Retinal pigment epithelial cell (primary cell): ENCODE results near the gene TPSD1.

Experiments used
- DNase-seq: peaks from one replicate; pipeline ENCODE4 v3.0.0-alpha.2; 2010; ENCODE audit warnings: low read depth
- H3K4me3 ChIP-seq: 2 replicates; pipeline ENCODE4 v1.5.1; 2011; ENCODE audit warnings: mild to moderate bottlenecking, low read length, control low read depth, moderate library complexity
- TF ChIP-seq, protein P1 (sequence below): conservative IDR thresholded peaks from 2 replicates; pipeline ENCODE4 v1.5.1; 2011; ENCODE audit warnings: low read depth, low read length, control low read depth, inconsistent platforms

TPSD1 gene

DNA sequence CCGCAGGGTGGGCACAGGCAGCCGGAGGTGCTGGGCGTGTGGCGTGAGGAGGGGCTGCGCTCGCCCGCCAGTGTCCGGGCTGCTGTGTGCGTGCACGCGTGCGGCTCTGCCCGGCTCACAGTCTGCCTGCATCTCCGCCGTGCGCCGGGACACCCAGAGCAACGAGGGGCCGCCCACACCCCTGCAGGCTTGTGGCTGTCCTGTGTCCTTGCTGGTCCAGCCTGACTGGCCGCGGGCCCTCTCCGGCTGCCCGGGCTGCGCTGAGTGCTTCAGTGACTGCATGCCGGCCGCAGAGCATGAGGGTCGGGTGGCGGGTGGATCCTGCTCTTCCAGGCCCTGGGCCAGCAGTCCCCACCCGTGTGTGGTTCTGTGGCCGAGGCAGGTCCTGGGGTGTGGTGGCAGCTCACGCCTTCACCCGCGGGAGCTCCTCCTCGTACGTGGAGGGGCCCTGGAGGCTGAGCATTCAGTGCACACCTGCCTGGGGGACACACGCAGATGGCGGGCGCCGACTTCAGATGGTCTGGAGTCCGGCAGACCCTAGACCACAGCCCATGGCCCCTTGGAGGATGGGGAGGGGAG is 43.2 kb upstream of the TPSD1 start:
- H3K4me3 ChIP-seq: no peak overlapping the region
- TF ChIP-seq, protein P1, sequence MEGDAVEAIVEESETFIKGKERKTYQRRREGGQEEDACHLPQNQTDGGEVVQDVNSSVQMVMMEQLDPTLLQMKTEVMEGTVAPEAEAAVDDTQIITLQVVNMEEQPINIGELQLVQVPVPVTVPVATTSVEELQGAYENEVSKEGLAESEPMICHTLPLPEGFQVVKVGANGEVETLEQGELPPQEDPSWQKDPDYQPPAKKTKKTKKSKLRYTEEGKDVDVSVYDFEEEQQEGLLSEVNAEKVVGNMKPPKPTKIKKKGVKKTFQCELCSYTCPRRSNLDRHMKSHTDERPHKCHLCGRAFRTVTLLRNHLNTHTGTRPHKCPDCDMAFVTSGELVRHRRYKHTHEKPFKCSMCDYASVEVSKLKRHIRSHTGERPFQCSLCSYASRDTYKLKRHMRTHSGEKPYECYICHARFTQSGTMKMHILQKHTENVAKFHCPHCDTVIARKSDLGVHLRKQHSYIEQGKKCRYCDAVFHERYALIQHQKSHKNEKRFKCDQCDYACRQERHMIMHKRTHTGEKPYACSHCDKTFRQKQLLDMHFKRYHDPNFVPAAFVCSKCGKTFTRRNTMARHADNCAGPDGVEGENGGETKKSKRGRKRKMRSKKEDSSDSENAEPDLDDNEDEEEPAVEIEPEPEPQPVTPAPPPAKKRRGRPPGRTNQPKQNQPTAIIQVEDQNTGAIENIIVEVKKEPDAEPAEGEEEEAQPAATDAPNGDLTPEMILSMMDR: no peak
- no peak for DNase-seq

DNA sequence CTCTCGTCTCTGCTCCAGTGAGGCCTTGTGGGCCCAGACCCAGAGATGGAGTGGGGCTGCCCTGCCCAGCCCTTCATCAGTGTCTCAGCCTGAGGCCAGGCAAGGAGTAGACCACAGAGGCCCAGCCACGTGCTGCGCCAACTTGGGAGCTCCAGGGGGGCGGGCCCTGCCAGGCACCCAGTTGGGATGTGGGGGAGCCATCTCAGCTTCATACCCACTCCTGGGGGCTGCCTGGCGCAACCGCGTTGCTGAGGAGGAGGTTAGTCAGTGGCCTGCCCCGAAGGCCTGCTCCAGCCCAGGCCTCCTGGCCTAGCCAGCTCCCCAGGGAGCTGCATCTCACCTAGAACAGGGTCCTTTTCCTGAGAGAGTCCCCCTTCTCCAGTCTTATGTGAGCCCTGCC is 42.6 kb upstream of the TPSD1 start:
- DNase-seq: no peak
- H3K4me3 ChIP-seq: no peak overlapping the region
- TF ChIP-seq, protein P1: no peak

DNA sequence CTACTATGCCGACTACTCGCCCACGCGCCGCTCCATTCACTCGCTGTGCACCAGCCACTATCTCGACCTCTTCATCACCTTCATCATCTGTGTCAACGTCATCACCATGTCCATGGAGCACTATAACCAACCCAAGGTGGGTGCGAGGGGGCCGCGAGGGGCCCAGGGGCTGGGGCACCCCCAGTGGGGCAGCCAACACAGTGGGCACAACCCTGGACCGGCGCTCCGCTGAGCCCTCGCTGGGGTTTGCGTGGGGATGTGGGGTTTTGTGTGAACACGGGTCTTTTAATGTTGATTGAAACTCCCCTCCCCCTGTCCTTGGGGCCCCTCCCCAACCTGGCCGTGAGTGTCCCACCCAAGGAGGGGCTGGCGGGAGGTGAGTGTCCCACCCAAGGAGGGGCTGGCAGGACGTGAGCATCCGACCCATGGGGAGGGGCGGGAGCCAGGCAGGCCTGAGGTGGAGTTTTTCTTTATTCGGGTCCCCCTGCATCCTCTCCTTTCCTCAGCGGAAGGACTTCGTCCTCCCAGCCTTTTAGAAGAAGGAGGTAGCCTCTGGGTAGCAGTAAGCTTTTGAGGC is 42.0 kb upstream of the TPSD1 start:
- no peak overlapping the region for H3K4me3 ChIP-seq
- DNase-seq: no peak
- TF ChIP-seq, protein P1: no peak

DNA sequence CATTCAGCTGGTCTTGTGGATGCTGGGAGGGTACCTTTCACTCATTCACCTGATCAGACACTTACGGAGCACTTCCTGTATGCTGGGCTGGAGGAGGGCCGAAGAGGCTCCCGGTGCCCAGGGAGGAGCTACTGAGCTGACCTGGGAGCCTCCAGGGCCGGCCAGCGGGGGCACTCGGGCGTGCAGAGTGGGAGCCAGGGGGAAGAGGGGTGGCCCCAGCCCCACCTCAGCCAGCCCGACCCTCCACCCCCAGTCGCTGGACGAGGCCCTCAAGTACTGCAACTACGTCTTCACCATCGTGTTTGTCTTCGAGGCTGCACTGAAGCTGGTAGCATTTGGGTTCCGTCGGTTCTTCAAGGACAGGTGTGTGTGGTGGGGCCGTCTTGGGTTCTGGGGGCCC is 41.1 kb upstream of the TPSD1 start:
- no peak overlapping the region for H3K4me3 ChIP-seq
- DNase-seq: no peak
- TF ChIP-seq, protein P1: no peak

DNA sequence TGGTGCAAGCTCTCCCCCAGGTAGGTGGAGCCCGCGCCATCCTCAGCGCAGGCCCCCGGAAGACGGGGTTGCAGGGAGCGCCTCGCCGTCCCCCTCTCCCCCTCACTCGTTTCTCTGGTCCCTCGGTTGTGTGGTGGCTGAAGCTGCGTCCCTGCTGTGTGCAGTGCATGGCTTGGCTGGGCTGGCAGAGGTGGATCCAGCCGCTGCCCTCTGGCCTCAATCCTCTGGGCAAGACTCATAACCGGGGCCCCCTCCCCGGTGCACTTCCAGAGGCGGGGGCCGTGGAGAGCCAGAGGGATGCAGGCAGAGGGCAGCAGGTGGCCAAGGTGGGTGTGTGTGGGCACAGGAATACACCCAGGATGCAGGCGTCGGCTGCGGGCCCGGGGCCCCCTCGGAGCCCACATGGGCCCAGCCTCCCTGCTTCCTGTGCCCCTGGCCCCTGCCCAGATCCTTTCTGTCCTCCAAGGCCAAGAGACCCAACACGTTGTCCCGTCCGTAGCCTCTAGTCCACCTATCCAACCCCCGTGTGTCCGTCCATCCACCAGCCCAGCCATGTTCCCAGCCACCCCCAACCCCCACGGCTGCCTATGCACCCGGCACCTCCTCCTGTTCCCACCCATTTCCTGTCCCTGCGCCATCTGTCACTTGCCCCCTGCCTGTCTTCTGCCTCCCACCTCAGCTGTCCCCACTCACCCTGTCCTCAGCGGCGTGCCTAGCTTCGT is 40.1 kb upstream of the TPSD1 start:
- H3K4me3 ChIP-seq: no peak overlapping the region
- DNase-seq: no peak
- TF ChIP-seq, protein P1: no peak

DNA sequence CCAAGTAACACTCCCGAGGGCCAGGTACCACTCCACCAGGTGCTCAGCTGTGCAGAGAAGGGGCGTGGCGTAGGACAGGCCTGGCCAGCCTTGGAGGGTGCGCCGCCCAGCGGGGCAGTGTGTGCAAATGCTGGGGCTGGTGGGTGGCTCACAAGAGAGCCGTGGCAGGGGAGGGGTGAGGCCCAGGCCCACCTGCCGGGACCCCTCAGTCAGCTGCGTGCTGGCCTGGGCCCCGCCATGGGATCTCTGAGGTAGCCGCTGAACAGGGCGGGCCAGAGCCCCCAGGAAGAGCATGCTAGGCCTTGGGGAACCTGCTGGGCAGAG is 39.6 kb upstream of the TPSD1 start:
- TF ChIP-seq, protein P1: no peak
- no peak overlapping the region for H3K4me3 ChIP-seq
- DNase-seq: no peak
